HEK293 (cell line): Measurements from ENCODE around the gene BID.

Experiments used
- CTCF ChIA-PET: fragments of 350-600 bp; formaldehyde crosslinking; extraction: SDS; loops from one replicate; lab custom pipeline; 2021; ENCODE audit warnings: antibody characterized with exemption; lab: Yijun Ruan, JAX
- POLR2A ChIA-PET: fragments of 300-600 bp; formaldehyde crosslinking; extraction: SDS; loops from one replicate; lab custom pipeline; 2020; ENCODE audit warnings: antibody characterized with exemption, inconsistent platforms; lab: Yijun Ruan, JAX
- H3K27ac ChIP-seq: fragments of 200-500 bp; sonication (Bioruptor generic); 2 replicates; pipeline ENCODE4 v1.5.1; 2014; ENCODE audit warnings: low read depth, low read length, control low read depth, inconsistent platforms; ENCODE audit errors: extremely low read depth
- H3K36me3 ChIP-seq, 2 experiments: fragments of 200-500 bp in 1 of 2; sonication (Bioruptor generic) in 1 of 2; 1 replicate in 1 of 2; 2 replicates in 1 of 2; pipeline ENCODE4 v1.5.1; 2014 to 2017; ENCODE audit warnings: inconsistent platforms in 2 of 2, low read length in 2 of 2; ENCODE audit not compliant: control insufficient read depth in 2 of 2, insufficient read depth in 1 of 2
- H3K4me1 ChIP-seq: fragments of 200-500 bp; sonication (Bioruptor generic); 2 replicates; pipeline ENCODE4 v1.5.1; 2014; ENCODE audit warnings: mild to moderate bottlenecking, low read length, inconsistent platforms; ENCODE audit not compliant: control insufficient read depth, insufficient read depth
- H3K4me3 ChIP-seq: 2 replicates; pipeline ENCODE4 v1.5.1; 2011; ENCODE audit warnings: low read depth, mild to moderate bottlenecking, control low read depth, low read length, moderate library complexity
- H3K9me3 ChIP-seq: fragments of 200-500 bp; sonication (Bioruptor generic); 2 replicates; pipeline ENCODE4 v1.5.1; 2014; ENCODE audit warnings: low read depth, low read length, inconsistent platforms; ENCODE audit not compliant: control insufficient read depth, insufficient read depth
- ELK4 ChIP-seq: IDR thresholded peaks from 2 replicates; pipeline ENCODE4 v1.6.1; 2011; ENCODE audit warnings: mild to moderate bottlenecking, low read depth, low read length, borderline replicate concordance
- PRDM2 ChIP-seq: fragments of 450-650 bp; formaldehyde crosslinking; IDR thresholded peaks from 2 replicates; pipeline ENCODE4 v1.5.1; 2016; ENCODE audit warnings: missing biosample characterization, missing genetic modification characterization, borderline replicate concordance
- YY1 ChIP-seq: fragments of 450-650 bp; formaldehyde crosslinking; IDR thresholded peaks from 2 replicates; pipeline ENCODE4 v1.5.1; 2018; ENCODE audit warnings: missing biosample characterization, missing genetic modification characterization
- ZBTB1 ChIP-seq: fragments of 450-650 bp; formaldehyde crosslinking; IDR thresholded peaks from 2 replicates; pipeline ENCODE4 v1.5.1; 2016; ENCODE audit warnings: missing biosample characterization, missing genetic modification characterization
- ZBTB17 ChIP-seq: fragments of 450-650 bp; formaldehyde crosslinking; IDR thresholded peaks from 2 replicates; pipeline ENCODE4 v1.5.1; 2016; ENCODE audit warnings: missing biosample characterization, missing genetic modification characterization
- ZBTB44 ChIP-seq: fragments of 450-650 bp; IDR thresholded peaks from 2 replicates; pipeline ENCODE4 v1.5.1; 2018; ENCODE audit warnings: missing biosample characterization, mild to moderate bottlenecking, missing genetic modification characterization
- ZFHX2 ChIP-seq: fragments of 450-650 bp; formaldehyde crosslinking; conservative IDR thresholded peaks from 2 replicates; pipeline ENCODE4 v1.5.1; 2016; ENCODE audit warnings: missing biosample characterization, missing genetic modification characterization
- ZNF214 ChIP-seq: fragments of 450-650 bp; formaldehyde crosslinking; IDR thresholded peaks from 2 replicates; pipeline ENCODE4 v1.5.1; 2017; ENCODE audit warnings: missing biosample characterization, mild to moderate bottlenecking, missing genetic modification characterization, borderline replicate concordance
- ZNF600 ChIP-seq: fragments of 450-650 bp; formaldehyde crosslinking; IDR thresholded peaks from 2 replicates; pipeline ENCODE4 v1.5.1; 2016; ENCODE audit warnings: missing biosample characterization, missing genetic modification characterization
- ZNF664 ChIP-seq: fragments of 450-650 bp; formaldehyde crosslinking; IDR thresholded peaks from 2 replicates; pipeline ENCODE4 v1.5.1; 2016; ENCODE audit warnings: missing biosample characterization, missing genetic modification characterization
- ZNF677 ChIP-seq: fragments of 450-650 bp; IDR thresholded peaks from 2 replicates; pipeline ENCODE4 v1.5.0; 2018; ENCODE audit warnings: missing biosample characterization, mild to moderate bottlenecking, missing genetic modification characterization, moderate library complexity
- ZSCAN4 ChIP-seq: fragments of 450-650 bp; formaldehyde crosslinking; IDR thresholded peaks from 2 replicates; pipeline ENCODE4 v1.5.1; 2017; ENCODE audit warnings: missing biosample characterization, missing genetic modification characterization

The BID gene

DNA sequence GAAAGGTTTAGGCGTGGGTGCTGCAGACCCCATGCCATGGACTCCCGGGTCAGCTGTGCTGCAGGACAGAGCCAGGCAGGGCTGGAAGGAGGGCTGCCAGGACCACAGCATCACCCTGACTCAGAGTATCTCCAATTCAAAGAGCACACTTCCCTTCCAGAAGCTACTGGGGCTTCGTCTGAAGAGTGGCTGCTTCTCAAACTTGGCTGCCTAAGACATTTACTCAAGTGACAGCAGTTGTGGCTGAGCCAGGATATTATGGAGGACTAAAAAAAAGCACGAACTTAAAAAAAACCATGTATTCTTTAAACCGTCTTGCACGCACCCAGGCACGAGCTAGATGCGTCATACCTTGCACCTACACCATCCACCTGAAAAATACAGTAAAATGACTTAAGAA is 13.0 kb upstream of the BID start:
- ChIA-PET CTCF (interaction anchor here (0.8 to 4.9 kb wide), 5 partner anchors 45 to 615 kb away, joined by 3 to 63 read pairs (median 5); partner anchors contain the start of gene PEX26), POLR2A (interaction anchor here (0.9 to 1.2 kb wide), 2 partner anchors 14 to 291 kb away, joined by 3 to 4 read pairs; partner anchors contain the start of gene PEX26)
- no peak overlapping the region for H3K4me3 ChIP-seq
- no peak overlapping the region for H3K27ac ChIP-seq
- no peak for TF ChIP-seq ZBTB17 (tag by site-specific recombination)
- TF ChIP-seq YY1 (tag by site-specific recombination): no peak
- no peak for TF ChIP-seq ZBTB1 (tag by site-specific recombination)
- no peak for TF ChIP-seq ZNF214 (tag by site-specific recombination)
- no peak for TF ChIP-seq ZNF677 (tag by site-specific recombination)
- TF ChIP-seq ZNF664: no peak
- TF ChIP-seq PRDM2 (tag by site-specific recombination): no peak
- no peaks in the 10 kb centered on the region for H3K4me1 ChIP-seq
- H3K36me3 ChIP-seq: peaks cover 0 to 31% of the 10 kb centered on the region in 2 experiments; a peak in 1 of 3 replicates
- H3K9me3 ChIP-seq: no peaks in the 10 kb centered on the region

GRCh38 chr22:17786435-17787161 is 12.3 kb upstream of the BID start:
- Histone ChIP-seq H3K9me3 (no peaks in the 10 kb centered on the region), H3K4me3 (no peak overlapping the region), H3K4me1 (no peaks in the 10 kb centered on the region; the same call in 1 of the 2 replicates), H3K36me3 (peaks cover 0 to 31% of the 10 kb centered on the region in 2 experiments; a peak in 1 of 3 replicates), H3K27ac (no peak overlapping the region)
- ChIA-PET CTCF (interaction anchor here (0.6 to 4.9 kb wide), 13 partner anchors 21 to 615 kb away, joined by 3 to 63 read pairs (median 5); partner anchors contain the start of gene PEX26), POLR2A (interaction anchor here (0.9 to 1.2 kb wide), 2 partner anchors 13 to 291 kb away, joined by 3 to 4 read pairs; partner anchors contain the start of gene PEX26)
- no peak for TF ChIP-seq ELK4
- peak; percentile 31; the same call in 1 of the 2 replicates for TF ChIP-seq ZBTB44 (tag by site-specific recombination)
- no peak for TF ChIP-seq ZSCAN4 (tag by site-specific recombination)
- TF ChIP-seq ZNF600 (tag by site-specific recombination): peak; percentile 69; the same call in 1 of the 2 replicates
- peak; percentile 34 for TF ChIP-seq ZFHX2 (tag by site-specific recombination)
